CD4-positive, alpha-beta T cell (primary cell): ENCODE data around the gene NEK1. TPM values are rescaled to one million over a fixed set of nuclear protein-coding genes. Genes with fewer than 3 reads are reported as not detected.
"Not testable (repeated sequence)": the region's sequence is repeated elsewhere in the genome, so short reads cannot be mapped to it uniquely, and the experiment has no call there.

Source experiments
- ATAC-seq: fragments of 200-7000 bp; cut with Tn5 transposase; one replicate; pipeline ENCODE4 v1.10.0; 2022; ENCODE audit warnings: mild to moderate bottlenecking; ENCODE audit not compliant: poor library complexity
- CTCF ChIA-PET: fragments of 350-600 bp; sonication (Branson Sonifier 250); formaldehyde crosslinking; loops from one replicate; lab custom pipeline; 2021; ENCODE audit warnings: antibody characterized with exemption, inconsistent platforms; lab: Charles Lee
- POLR2A ChIA-PET: fragments of 350-600 bp; sonication (Branson Sonifier 250); formaldehyde crosslinking; loops from one replicate; lab custom pipeline; 2021; ENCODE audit warnings: antibody characterized with exemption, inconsistent platforms; lab: Charles Lee
- DNase-seq, 14 experiments: peaks; one replicate each; pipeline ENCODE4 v3.0.0-alpha.2; 2013 to 2020; ENCODE audit warnings: mixed read lengths in 2 of 14
- H3K27ac ChIP-seq, 2 donors: one replicate each; pipeline versions ENCODE4 v1.5.1 to v1.7.0; 2013; ENCODE audit warnings: low read length in 2 of 2, low read depth in 1 of 2, mild to moderate bottlenecking in 1 of 2
- H3K27me3 ChIP-seq, 2 experiments: 1 replicate in 1 of 2; 2 replicates in 1 of 2; pipeline versions ENCODE4 v1.6.1 to v1.7.0; 2013; ENCODE audit warnings: low read length in 2 of 2, control low read depth in 1 of 2, mild to moderate bottlenecking in 1 of 2, moderate library complexity in 1 of 2; ENCODE audit not compliant: insufficient read depth in 2 of 2, control insufficient read depth in 1 of 2
- H3K36me3 ChIP-seq: one replicate; pipeline ENCODE4 v1.6.1; 2013; ENCODE audit warnings: low read length, control low read depth; ENCODE audit not compliant: insufficient read depth
- H3K4me1 ChIP-seq: one replicate; pipeline ENCODE4 v1.6.1; 2013; ENCODE audit warnings: low read length, control low read depth; ENCODE audit not compliant: insufficient read depth
- H3K4me3 ChIP-seq: one replicate; pipeline ENCODE4 v1.5.1; 2013; ENCODE audit warnings: mild to moderate bottlenecking, low read length, moderate library complexity
- H3K9me3 ChIP-seq, 2 experiments: 1 replicate in 1 of 2; 2 replicates in 1 of 2; pipeline versions ENCODE4 v1.6.1 to v1.7.0; 2013; ENCODE audit warnings: low read length in 2 of 2, mild to moderate bottlenecking in 2 of 2, control low read depth in 1 of 2, moderate library complexity in 1 of 2; ENCODE audit not compliant: control insufficient read depth in 1 of 2, insufficient read depth in 1 of 2
- H3K27ac Mint-ChIP-seq: one replicate; pipeline ENCODE4 v1.8.0; 2020; ENCODE audit warnings: mixed read lengths
- H3K27me3 Mint-ChIP-seq: one replicate; pipeline ENCODE4 v1.8.0; 2021; ENCODE audit warnings: mixed read lengths
- H3K36me3 Mint-ChIP-seq: one replicate; pipeline ENCODE4 v1.8.0; 2021; ENCODE audit warnings: low read depth, mixed read lengths
- H3K4me1 Mint-ChIP-seq: one replicate; pipeline ENCODE4 v1.8.0; 2021; ENCODE audit warnings: low read depth, mixed read lengths
- H3K4me3 Mint-ChIP-seq: one replicate; pipeline ENCODE4 v1.8.0; 2020; ENCODE audit warnings: mild to moderate bottlenecking, mixed read lengths
- H3K9me3 Mint-ChIP-seq: one replicate; pipeline ENCODE4 v1.8.0; 2020; ENCODE audit warnings: mixed read lengths
- intact Hi-C, 2 experiments: fragments of 100-400 bp; cut with DNase I in 1 of 2; cut with micrococcal nuclease in 1 of 2; formaldehyde crosslinking; loops; one replicate each; pipeline versions ENCODE4 v1.15.1 to v1.9.0; 2023 to 2025; cut with DNase I, micrococcal nuclease
- total RNA-seq, 174 experiments: library from RNA in 2 of 174; stranded (reverse) in 2 of 174; gene quantifications; one replicate each; pipeline ENCODE4 v1.2.3 and lab custom pipeline; 2021 to 2026
- TF ChIP-seq, protein P1 (sequence below): fragments of 200-600 bp; IDR thresholded peaks from one replicate; pipeline ENCODE4 v1.8.0; 2022; ENCODE audit warnings: antibody characterized with exemption, mild to moderate bottlenecking

Gene NEK1
- total RNA-seq, 2 experiments from 2014 or later = 9.5 to 10.2 TPM

DNA sequence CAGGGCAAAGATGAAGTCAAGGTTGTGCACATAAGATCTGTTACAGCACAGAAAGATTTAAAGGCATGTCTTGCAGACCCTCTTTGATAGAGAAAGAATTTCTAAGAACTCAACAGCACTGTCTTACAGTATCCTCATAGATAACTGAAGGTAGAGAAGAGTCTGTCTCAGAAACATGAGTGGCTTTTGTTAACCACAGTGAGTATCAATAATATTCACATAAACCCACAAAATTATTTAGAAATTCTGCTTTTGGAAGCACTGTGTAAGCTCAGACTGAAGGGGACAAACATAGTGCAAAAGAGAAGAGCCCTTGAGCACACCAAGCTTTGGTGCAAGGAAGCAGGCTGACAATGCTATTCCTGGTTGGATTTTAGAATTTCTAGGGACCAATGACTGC lies 175.6 kb downstream of the NEK1 start:
- peaks cover 0 to 6% of the 10 kb centered on the region in 2 experiments for H3K9me3 ChIP-seq
- TF ChIP-seq, protein P1, sequence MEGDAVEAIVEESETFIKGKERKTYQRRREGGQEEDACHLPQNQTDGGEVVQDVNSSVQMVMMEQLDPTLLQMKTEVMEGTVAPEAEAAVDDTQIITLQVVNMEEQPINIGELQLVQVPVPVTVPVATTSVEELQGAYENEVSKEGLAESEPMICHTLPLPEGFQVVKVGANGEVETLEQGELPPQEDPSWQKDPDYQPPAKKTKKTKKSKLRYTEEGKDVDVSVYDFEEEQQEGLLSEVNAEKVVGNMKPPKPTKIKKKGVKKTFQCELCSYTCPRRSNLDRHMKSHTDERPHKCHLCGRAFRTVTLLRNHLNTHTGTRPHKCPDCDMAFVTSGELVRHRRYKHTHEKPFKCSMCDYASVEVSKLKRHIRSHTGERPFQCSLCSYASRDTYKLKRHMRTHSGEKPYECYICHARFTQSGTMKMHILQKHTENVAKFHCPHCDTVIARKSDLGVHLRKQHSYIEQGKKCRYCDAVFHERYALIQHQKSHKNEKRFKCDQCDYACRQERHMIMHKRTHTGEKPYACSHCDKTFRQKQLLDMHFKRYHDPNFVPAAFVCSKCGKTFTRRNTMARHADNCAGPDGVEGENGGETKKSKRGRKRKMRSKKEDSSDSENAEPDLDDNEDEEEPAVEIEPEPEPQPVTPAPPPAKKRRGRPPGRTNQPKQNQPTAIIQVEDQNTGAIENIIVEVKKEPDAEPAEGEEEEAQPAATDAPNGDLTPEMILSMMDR = no peak
- intact Hi-C loops = no loop called here
- H3K36me3 ChIP-seq = no peaks in the 10 kb centered on the region
- H3K4me3 ChIP-seq = no peak overlapping the region
- ChIA-PET POLR2A (no interaction called here), CTCF (no interaction called here)
- Mint-ChIP-seq H3K4me1 (no peaks in the 10 kb centered on the region), H3K27me3 (no peaks in the 10 kb centered on the region), H3K4me3 (no peak overlapping the region), H3K36me3 (peaks cover 30% of the 10 kb centered on the region), H3K27ac (no peak overlapping the region), H3K9me3 (no peaks in the 10 kb centered on the region)
- H3K27ac ChIP-seq = no peak overlapping the region
- ATAC-seq (no peak), DNase-seq (no peak)
- no peaks in the 10 kb centered on the region for H3K27me3 ChIP-seq
- H3K4me1 ChIP-seq = peaks cover 7% of the 10 kb centered on the region

- ATAC-seq (no peak), DNase-seq (no peak)
- no peak overlapping the region for H3K27ac ChIP-seq
- no peaks in the 10 kb centered on the region for H3K9me3 ChIP-seq
- TF ChIP-seq, protein P1 = no peak
- Mint-ChIP-seq H3K27ac (no peak overlapping the region), H3K4me3 (no peak overlapping the region), H3K36me3 (peaks cover 40% of the 10 kb centered on the region), H3K9me3 (no peaks in the 10 kb centered on the region), H3K27me3 (no peaks in the 10 kb centered on the region), H3K4me1 (no peaks in the 10 kb centered on the region)
- H3K4me3 ChIP-seq = no peak overlapping the region
- no peaks in the 10 kb centered on the region for H3K27me3 ChIP-seq
- H3K36me3 ChIP-seq = peaks cover 10% of the 10 kb centered on the region
- ChIA-PET POLR2A (no interaction called here), CTCF (no interaction called here)
- intact Hi-C loops = no loop called here
- H3K4me1 ChIP-seq = no peaks in the 10 kb centered on the region
These were observed 184.0 kb downstream of the NEK1 start for GRCh38 chr4:169428376-169428775.

DNA sequence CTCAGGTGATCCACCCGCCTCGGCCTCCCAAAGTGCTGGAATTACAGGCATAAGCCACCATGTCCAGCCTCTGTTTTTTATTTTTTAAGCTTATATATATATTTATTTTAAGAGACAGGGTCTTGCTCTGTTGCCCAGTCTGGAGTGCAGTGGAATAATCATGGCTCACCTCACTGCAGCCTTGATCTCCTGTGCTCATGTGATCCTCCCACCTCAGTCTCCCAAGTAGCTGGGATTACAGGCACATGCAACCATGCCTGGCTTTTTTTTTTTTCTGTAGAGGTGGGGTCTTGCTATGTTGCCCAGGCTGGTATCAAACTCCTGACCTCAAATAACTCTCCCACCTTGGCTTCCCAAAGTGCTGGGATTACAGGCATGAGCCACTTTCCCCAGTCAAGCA lies 184.7 kb downstream of the NEK1 start:
- intact Hi-C loops, H3K27ac Mint-ChIP-seq, H3K9me3 Mint-ChIP-seq, H3K4me3 Mint-ChIP-seq, H3K36me3 ChIP-seq, POLR2A ChIA-PET, H3K9me3 ChIP-seq, CTCF ChIA-PET, ATAC-seq, DNase-seq, H3K4me1 Mint-ChIP-seq, H3K27me3 ChIP-seq, H3K27ac ChIP-seq, H3K27me3 Mint-ChIP-seq, H3K4me1 ChIP-seq, H3K4me3 ChIP-seq: not testable (repeated sequence)
- peaks cover 35% of the 10 kb centered on the region for H3K36me3 Mint-ChIP-seq

GRCh38 chr4:169420291-169420690 lies 192.1 kb downstream of the NEK1 start:
- H3K27me3 Mint-ChIP-seq = no peaks in the 10 kb centered on the region
- no peak overlapping the region for H3K27ac Mint-ChIP-seq
- Histone ChIP-seq H3K27me3 (no peaks in the 10 kb centered on the region), H3K4me3 (no peak overlapping the region), H3K4me1 (no peaks in the 10 kb centered on the region), H3K27ac (no peak overlapping the region), H3K9me3 (no peaks in the 10 kb centered on the region), H3K36me3 (peaks cover 10% of the 10 kb centered on the region)
- TF ChIP-seq, protein P1 = no peak
- CTCF ChIA-PET = no interaction called here
- ATAC-seq = no peak
- intact Hi-C loops = no loop called here
- H3K4me1 Mint-ChIP-seq = no peaks in the 10 kb centered on the region
- H3K36me3 Mint-ChIP-seq = peaks cover 37% of the 10 kb centered on the region
- DNase-seq = no peak
- H3K9me3 Mint-ChIP-seq = no peaks in the 10 kb centered on the region
- H3K4me3 Mint-ChIP-seq = no peak overlapping the region
- POLR2A ChIA-PET = interaction anchor here (1.3 kb wide), 1 partner anchor 9 kb away, joined by 3 read pairs; no protein-coding TSS in a partner anchor
